H1 (cell line): ENCODE measurements around the gene RTP1. TPM values are rescaled to one million over a fixed set of nuclear protein-coding genes. Genes with fewer than 3 reads are reported as not detected.

Source experiments
- ASH2L ChIP-seq: fragments of 200-600, 300-600 bp; sonication (generic); IDR thresholded peaks from one replicate; pipeline ENCODE4 v1.7.1; 2017; ENCODE audit warnings: low read length
- CBX8 ChIP-seq: fragments of 300-800, 300-1000 bp; sonication (generic); IDR thresholded peaks from 2 replicates; pipeline ENCODE4 v1.7.1; 2016; ENCODE audit warnings: low read depth, low read length, borderline replicate concordance
- GTF2F1 ChIP-seq: IDR thresholded peaks from 2 replicates; pipeline ENCODE4 v1.6.1; 2012; ENCODE audit warnings: low read depth, low read length, improper control_type of control experiment, borderline replicate concordance
- HDAC2 ChIP-seq, 2 experiments: fragments of 300-600 bp in 1 of 2; sonication (generic) in 1 of 2; IDR thresholded peaks; 2 replicates each; pipeline ENCODE4 v1.6.1; 2011 to 2012; ENCODE audit warnings: low read depth in 2 of 2, low read length in 2 of 2, mild to moderate bottlenecking in 2 of 2, moderate library complexity in 2 of 2, borderline replicate concordance in 1 of 2, inconsistent platforms in 1 of 2
- RAD21 ChIP-seq, 2 experiments: IDR thresholded peaks in 1 of 2; conservative IDR thresholded peaks in 1 of 2; 2 replicates each; pipeline ENCODE4 v1.6.1; 2011; ENCODE audit warnings: low read depth in 2 of 2, low read length in 2 of 2, improper control_type of control experiment in 1 of 2, inconsistent platforms in 1 of 2, mild to moderate bottlenecking in 1 of 2, moderate library complexity in 1 of 2
- SP2 ChIP-seq: IDR thresholded peaks from 2 replicates; pipeline ENCODE4 v1.6.1; 2012; ENCODE audit warnings: mild to moderate bottlenecking, low read length, inconsistent platforms
- TCF12 ChIP-seq: IDR thresholded peaks from 2 replicates; pipeline ENCODE4 v1.6.1; 2011; ENCODE audit warnings: low read depth, mild to moderate bottlenecking, low read length
- polyA plus RNA-seq, 7 experiments: library from polyadenylated mRNA; depleted of rRNA in 3 of 7; stranded (reverse) in 5 of 7; unstranded in 2 of 7; fragments of >200 nt in 5 of 7; fragments of 200-250 nt in 2 of 7; gene quantifications; 1 replicate in 5 of 7; 2 replicates in 1 of 7; 4 replicates in 1 of 7; pipeline versions ENCODE4 v1.2.1 to v1.2.3, GENCODE V29; 2011 to 2013; ENCODE audit warnings: missing spikeins in 2 of 7, mixed read lengths in 2 of 7
- total RNA-seq: library from RNA; stranded (reverse); fragmentation: NEBNext Ultra II Directional; extraction: Animal tissue kit (Norgen Biotek cat#: 25700); gene quantifications from 2 replicates; pipeline ENCODE4 v1.2.1, GENCODE V29; 2021
- TF ChIP-seq, protein P1 (sequence below): IDR thresholded peaks from 2 replicates; pipeline ENCODE4 v1.6.1; 2011; ENCODE audit warnings: low read length, improper control_type of control experiment
- TF ChIP-seq, protein P2 (sequence below): fragments of 300-600 bp; sonication (generic); IDR thresholded peaks from 2 replicates; pipeline ENCODE4 v1.7.1; 2012; ENCODE audit warnings: low read length, moderate library complexity, mild to moderate bottlenecking, inconsistent platforms; ENCODE audit not compliant: insufficient replicate concordance

Gene RTP1
- total and polyA plus RNA-seq, 2 of the 8 experiments (the other 6 are each of a cell fraction or from before 2014, with no cell fraction given): 2.9 to 3.0 TPM

DNA sequence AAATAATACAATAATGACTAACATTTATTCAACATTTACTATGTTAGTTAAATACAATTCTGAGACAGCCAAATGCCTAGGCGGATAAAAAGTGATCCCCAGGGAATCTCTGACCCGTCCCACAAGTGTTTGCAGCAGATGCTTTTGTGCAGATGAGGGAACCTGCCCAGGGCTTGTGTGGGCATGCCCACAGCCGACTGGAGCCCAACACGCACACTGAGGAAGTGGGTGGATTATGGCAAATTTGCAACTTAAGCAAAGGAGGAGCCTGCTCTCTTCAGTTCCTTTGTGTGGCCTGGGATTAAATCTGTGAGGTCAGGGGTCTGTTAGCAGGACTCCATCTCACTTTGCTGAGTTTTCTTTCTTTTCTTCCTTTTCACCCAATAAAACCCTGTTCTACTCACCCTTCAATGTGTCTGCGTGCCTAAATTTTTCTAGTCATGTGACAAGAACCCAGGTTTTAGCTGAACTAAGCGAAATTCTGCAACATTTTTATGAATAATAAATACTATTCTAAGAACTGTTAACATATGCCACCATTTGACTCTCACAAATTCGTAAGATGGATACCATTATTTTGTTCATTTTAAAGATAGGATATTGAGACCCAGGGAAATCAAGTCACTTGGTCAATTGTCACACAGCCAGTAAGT, 13.9 kb upstream of the RTP1 start (continued):
- TF ChIP-seq SP2 (no peak), TCF12 (no peak), HDAC2 (IDR thresholded peaks at IDR 0.05; ENCODE audit: borderline replicate concordance in 1 of 2, low read depth in 2 of 2, low read length in 2 of 2) (0 out of 4 replicates have a peak, but pooled peaks of 1 of the 2 experiments have one; percentile 11), CBX8 (no peak), RAD21 (IDR thresholded peaks at IDR 0.05 in 1 of 2, conservative IDR thresholded peaks at IDR 0.05 in 1 of 2; ENCODE audit: low read depth in 2 of 2, low read length in 2 of 2) (no peak), ASH2L (peak; percentile 24), GTF2F1 (no peak)
- TF ChIP-seq, protein P1, sequence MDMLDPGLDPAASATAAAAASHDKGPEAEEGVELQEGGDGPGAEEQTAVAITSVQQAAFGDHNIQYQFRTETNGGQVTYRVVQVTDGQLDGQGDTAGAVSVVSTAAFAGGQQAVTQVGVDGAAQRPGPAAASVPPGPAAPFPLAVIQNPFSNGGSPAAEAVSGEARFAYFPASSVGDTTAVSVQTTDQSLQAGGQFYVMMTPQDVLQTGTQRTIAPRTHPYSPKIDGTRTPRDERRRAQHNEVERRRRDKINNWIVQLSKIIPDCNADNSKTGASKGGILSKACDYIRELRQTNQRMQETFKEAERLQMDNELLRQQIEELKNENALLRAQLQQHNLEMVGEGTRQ: no peak
- TF ChIP-seq, protein P2, sequence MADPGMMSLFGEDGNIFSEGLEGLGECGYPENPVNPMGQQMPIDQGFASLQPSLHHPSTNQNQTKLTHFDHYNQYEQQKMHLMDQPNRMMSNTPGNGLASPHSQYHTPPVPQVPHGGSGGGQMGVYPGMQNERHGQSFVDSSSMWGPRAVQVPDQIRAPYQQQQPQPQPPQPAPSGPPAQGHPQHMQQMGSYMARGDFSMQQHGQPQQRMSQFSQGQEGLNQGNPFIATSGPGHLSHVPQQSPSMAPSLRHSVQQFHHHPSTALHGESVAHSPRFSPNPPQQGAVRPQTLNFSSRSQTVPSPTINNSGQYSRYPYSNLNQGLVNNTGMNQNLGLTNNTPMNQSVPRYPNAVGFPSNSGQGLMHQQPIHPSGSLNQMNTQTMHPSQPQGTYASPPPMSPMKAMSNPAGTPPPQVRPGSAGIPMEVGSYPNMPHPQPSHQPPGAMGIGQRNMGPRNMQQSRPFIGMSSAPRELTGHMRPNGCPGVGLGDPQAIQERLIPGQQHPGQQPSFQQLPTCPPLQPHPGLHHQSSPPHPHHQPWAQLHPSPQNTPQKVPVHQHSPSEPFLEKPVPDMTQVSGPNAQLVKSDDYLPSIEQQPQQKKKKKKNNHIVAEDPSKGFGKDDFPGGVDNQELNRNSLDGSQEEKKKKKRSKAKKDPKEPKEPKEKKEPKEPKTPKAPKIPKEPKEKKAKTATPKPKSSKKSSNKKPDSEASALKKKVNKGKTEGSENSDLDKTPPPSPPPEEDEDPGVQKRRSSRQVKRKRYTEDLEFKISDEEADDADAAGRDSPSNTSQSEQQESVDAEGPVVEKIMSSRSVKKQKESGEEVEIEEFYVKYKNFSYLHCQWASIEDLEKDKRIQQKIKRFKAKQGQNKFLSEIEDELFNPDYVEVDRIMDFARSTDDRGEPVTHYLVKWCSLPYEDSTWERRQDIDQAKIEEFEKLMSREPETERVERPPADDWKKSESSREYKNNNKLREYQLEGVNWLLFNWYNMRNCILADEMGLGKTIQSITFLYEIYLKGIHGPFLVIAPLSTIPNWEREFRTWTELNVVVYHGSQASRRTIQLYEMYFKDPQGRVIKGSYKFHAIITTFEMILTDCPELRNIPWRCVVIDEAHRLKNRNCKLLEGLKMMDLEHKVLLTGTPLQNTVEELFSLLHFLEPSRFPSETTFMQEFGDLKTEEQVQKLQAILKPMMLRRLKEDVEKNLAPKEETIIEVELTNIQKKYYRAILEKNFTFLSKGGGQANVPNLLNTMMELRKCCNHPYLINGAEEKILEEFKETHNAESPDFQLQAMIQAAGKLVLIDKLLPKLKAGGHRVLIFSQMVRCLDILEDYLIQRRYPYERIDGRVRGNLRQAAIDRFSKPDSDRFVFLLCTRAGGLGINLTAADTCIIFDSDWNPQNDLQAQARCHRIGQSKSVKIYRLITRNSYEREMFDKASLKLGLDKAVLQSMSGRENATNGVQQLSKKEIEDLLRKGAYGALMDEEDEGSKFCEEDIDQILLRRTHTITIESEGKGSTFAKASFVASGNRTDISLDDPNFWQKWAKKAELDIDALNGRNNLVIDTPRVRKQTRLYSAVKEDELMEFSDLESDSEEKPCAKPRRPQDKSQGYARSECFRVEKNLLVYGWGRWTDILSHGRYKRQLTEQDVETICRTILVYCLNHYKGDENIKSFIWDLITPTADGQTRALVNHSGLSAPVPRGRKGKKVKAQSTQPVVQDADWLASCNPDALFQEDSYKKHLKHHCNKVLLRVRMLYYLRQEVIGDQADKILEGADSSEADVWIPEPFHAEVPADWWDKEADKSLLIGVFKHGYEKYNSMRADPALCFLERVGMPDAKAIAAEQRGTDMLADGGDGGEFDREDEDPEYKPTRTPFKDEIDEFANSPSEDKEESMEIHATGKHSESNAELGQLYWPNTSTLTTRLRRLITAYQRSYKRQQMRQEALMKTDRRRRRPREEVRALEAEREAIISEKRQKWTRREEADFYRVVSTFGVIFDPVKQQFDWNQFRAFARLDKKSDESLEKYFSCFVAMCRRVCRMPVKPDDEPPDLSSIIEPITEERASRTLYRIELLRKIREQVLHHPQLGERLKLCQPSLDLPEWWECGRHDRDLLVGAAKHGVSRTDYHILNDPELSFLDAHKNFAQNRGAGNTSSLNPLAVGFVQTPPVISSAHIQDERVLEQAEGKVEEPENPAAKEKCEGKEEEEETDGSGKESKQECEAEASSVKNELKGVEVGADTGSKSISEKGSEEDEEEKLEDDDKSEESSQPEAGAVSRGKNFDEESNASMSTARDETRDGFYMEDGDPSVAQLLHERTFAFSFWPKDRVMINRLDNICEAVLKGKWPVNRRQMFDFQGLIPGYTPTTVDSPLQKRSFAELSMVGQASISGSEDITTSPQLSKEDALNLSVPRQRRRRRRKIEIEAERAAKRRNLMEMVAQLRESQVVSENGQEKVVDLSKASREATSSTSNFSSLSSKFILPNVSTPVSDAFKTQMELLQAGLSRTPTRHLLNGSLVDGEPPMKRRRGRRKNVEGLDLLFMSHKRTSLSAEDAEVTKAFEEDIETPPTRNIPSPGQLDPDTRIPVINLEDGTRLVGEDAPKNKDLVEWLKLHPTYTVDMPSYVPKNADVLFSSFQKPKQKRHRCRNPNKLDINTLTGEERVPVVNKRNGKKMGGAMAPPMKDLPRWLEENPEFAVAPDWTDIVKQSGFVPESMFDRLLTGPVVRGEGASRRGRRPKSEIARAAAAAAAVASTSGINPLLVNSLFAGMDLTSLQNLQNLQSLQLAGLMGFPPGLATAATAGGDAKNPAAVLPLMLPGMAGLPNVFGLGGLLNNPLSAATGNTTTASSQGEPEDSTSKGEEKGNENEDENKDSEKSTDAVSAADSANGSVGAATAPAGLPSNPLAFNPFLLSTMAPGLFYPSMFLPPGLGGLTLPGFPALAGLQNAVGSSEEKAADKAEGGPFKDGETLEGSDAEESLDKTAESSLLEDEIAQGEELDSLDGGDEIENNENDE: no peak
